ENCODE measurements around the gene CADPS2. TPM values are rescaled to one million over a fixed set of nuclear protein-coding genes. Genes with fewer than 3 reads are reported as not detected.
A peak's percentile ranks its signal among the peaks of the same experiment; 100 is the strongest.

CADPS2 gene
- total RNA-seq, 1 experiment from 2014 or later: 12.2 TPM

DNA sequence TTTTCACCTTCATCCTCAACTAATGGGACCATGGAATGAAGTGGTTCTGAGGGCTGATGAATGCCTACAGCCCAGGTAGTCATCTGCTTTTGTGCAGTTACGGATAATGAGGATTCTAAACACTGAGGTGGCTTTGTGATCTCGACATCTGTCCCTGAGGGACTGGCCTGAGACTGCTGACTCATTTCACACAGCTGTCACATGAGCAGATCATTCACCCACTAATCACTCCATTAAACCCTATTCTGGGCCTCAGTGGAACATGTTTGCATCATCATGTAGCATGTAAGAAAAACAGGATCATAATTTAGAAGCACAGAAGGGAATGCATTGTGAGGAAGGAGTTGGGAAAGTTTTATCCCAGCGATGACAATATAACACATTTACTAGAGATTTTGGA is 502.3 kb downstream of the CADPS2 start:
- POLR2A ChIA-PET: no interaction called here
- Mint-ChIP-seq H3K27me3 (ENCODE audit: low read depth) (no peaks in the 10 kb centered on the region), H3K4me1 (peaks cover 39% of the 10 kb centered on the region), H3K36me3 (no peaks in the 10 kb centered on the region), H3K27ac (peak overlapping the region; percentile 58), H3K9me3 (peaks cover 6% of the 10 kb centered on the region), H3K4me3 (no peak overlapping the region)
- ATAC-seq: no peak
- TF ChIP-seq ZNF396 (CRISPR knock-in tag; IDR thresholded peaks at IDR 0.05; ENCODE audit: borderline replicate concordance) (no peak), ZNF138 (CRISPR knock-in tag; conservative IDR thresholded peaks at IDR 0.05) (no peak), ETV6 (CRISPR knock-in tag; IDR thresholded peaks at IDR 0.05) (no peak), NR3C1 (CRISPR knock-in tag; conservative IDR thresholded peaks at IDR 0.05; ENCODE audit: low read depth) (no peak), KAT7 (CRISPR knock-in tag; IDR thresholded peaks at IDR 0.05; ENCODE audit: borderline replicate concordance) (no peak)
- TF ChIP-seq, protein P1, sequence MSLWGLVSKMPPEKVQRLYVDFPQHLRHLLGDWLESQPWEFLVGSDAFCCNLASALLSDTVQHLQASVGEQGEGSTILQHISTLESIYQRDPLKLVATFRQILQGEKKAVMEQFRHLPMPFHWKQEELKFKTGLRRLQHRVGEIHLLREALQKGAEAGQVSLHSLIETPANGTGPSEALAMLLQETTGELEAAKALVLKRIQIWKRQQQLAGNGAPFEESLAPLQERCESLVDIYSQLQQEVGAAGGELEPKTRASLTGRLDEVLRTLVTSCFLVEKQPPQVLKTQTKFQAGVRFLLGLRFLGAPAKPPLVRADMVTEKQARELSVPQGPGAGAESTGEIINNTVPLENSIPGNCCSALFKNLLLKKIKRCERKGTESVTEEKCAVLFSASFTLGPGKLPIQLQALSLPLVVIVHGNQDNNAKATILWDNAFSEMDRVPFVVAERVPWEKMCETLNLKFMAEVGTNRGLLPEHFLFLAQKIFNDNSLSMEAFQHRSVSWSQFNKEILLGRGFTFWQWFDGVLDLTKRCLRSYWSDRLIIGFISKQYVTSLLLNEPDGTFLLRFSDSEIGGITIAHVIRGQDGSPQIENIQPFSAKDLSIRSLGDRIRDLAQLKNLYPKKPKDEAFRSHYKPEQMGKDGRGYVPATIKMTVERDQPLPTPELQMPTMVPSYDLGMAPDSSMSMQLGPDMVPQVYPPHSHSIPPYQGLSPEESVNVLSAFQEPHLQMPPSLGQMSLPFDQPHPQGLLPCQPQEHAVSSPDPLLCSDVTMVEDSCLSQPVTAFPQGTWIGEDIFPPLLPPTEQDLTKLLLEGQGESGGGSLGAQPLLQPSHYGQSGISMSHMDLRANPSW (CRISPR knock-in tag; conservative IDR thresholded peaks at IDR 0.05; ENCODE audit: low read depth): no peak
- CTCF ChIA-PET: no interaction called here
- no peak for DNase-seq (ENCODE audit: low spot score)

GRCh38 chr7:122380992-122381391 is 505.3 kb downstream of the CADPS2 start:
- CTCF ChIA-PET: no interaction called here
- DNase-seq (ENCODE audit: low spot score): no peak
- Mint-ChIP-seq H3K27me3 (ENCODE audit: low read depth) (no peaks in the 10 kb centered on the region), H3K4me1 (peaks cover 42% of the 10 kb centered on the region), H3K9me3 (peaks cover 6% of the 10 kb centered on the region), H3K27ac (no peak overlapping the region), H3K4me3 (no peak overlapping the region), H3K36me3 (no peaks in the 10 kb centered on the region)
- TF ChIP-seq ZNF121 (CRISPR knock-in tag; IDR thresholded peaks at IDR 0.05) (no peak), SMAD4 (CRISPR knock-in tag; IDR thresholded peaks at IDR 0.05) (no peak), FOXK1 (CRISPR knock-in tag; IDR thresholded peaks at IDR 0.05) (no peak), NR3C1 (CRISPR knock-in tag; conservative IDR thresholded peaks at IDR 0.05; ENCODE audit: low read depth) (no peak)
- TF ChIP-seq, protein P2, sequence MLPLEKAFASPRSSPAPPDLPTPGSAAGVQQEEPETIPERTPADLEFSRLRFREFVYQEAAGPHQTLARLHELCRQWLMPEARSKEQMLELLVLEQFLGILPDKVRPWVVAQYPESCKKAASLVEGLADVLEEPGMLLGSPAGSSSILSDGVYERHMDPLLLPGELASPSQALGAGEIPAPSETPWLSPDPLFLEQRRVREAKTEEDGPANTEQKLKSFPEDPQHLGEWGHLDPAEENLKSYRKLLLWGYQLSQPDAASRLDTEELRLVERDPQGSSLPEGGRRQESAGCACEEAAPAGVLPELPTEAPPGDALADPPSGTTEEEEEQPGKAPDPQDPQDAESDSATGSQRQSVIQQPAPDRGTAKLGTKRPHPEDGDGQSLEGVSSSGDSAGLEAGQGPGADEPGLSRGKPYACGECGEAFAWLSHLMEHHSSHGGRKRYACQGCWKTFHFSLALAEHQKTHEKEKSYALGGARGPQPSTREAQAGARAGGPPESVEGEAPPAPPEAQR (CRISPR knock-in tag; IDR thresholded peaks at IDR 0.05): no peak
- TF ChIP-seq, protein P1 (CRISPR knock-in tag; conservative IDR thresholded peaks at IDR 0.05; ENCODE audit: low read depth): no peak
- TF ChIP-seq, protein P3, sequence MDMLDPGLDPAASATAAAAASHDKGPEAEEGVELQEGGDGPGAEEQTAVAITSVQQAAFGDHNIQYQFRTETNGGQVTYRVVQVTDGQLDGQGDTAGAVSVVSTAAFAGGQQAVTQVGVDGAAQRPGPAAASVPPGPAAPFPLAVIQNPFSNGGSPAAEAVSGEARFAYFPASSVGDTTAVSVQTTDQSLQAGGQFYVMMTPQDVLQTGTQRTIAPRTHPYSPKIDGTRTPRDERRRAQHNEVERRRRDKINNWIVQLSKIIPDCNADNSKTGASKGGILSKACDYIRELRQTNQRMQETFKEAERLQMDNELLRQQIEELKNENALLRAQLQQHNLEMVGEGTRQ (CRISPR knock-in tag; IDR thresholded peaks at IDR 0.05): 0 out of 2 replicates have a peak, but pooled peaks have one; percentile 10
- TF ChIP-seq, protein P4, sequence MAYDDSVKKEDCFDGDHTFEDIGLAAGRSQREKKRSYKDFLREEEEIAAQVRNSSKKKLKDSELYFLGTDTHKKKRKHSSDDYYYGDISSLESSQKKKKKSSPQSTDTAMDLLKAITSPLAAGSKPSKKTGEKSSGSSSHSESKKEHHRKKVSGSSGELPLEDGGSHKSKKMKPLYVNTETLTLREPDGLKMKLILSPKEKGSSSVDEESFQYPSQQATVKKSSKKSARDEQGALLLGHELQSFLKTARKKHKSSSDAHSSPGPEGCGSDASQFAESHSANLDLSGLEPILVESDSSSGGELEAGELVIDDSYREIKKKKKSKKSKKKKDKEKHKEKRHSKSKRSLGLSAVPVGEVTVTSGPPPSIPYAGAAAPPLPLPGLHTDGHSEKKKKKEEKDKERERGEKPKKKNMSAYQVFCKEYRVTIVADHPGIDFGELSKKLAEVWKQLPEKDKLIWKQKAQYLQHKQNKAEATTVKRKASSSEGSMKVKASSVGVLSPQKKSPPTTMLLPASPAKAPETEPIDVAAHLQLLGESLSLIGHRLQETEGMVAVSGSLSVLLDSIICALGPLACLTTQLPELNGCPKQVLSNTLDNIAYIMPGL (CRISPR knock-in tag; IDR thresholded peaks at IDR 0.05): no peak
- POLR2A ChIA-PET: interaction anchor here (0.9 kb wide), 1 partner anchor 123 kb away, joined by 3 read pairs; no protein-coding TSS in a partner anchor
- peak; percentile 56 for ATAC-seq

- no peaks in the 10 kb centered on the region for H3K36me3 Mint-ChIP-seq
- no peak overlapping the region for H3K27ac Mint-ChIP-seq
- ATAC-seq (no peak), DNase-seq (ENCODE audit: low spot score) (no peak)
- no peaks in the 10 kb centered on the region for H3K27me3 Mint-ChIP-seq (ENCODE audit: low read depth)
- ChIA-PET POLR2A (no interaction called here), CTCF (interaction anchor here (0.9 kb wide), 1 partner anchor 69 kb away, joined by 3 read pairs; no protein-coding TSS in a partner anchor)
- peaks cover 42% of the 10 kb centered on the region for H3K4me1 Mint-ChIP-seq
- no peak overlapping the region for H3K4me3 Mint-ChIP-seq
- TF ChIP-seq E2F1 (CRISPR knock-in tag; IDR thresholded peaks at IDR 0.05) (no peak), TEAD1 (CRISPR knock-in tag; IDR thresholded peaks at IDR 0.05) (no peak), FOXP1 (CRISPR knock-in tag; IDR thresholded peaks at IDR 0.05; ENCODE audit: borderline replicate concordance) (no peak), PRRX2 (CRISPR knock-in tag; IDR thresholded peaks at IDR 0.05) (no peak), OVOL2 (CRISPR knock-in tag; IDR thresholded peaks at IDR 0.05; ENCODE audit: borderline replicate concordance) (no peak)
- TF ChIP-seq, protein P5, sequence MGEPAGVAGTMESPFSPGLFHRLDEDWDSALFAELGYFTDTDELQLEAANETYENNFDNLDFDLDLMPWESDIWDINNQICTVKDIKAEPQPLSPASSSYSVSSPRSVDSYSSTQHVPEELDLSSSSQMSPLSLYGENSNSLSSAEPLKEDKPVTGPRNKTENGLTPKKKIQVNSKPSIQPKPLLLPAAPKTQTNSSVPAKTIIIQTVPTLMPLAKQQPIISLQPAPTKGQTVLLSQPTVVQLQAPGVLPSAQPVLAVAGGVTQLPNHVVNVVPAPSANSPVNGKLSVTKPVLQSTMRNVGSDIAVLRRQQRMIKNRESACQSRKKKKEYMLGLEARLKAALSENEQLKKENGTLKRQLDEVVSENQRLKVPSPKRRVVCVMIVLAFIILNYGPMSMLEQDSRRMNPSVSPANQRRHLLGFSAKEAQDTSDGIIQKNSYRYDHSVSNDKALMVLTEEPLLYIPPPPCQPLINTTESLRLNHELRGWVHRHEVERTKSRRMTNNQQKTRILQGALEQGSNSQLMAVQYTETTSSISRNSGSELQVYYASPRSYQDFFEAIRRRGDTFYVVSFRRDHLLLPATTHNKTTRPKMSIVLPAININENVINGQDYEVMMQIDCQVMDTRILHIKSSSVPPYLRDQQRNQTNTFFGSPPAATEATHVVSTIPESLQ (CRISPR knock-in tag; IDR thresholded peaks at IDR 0.05): no peak
- H3K9me3 Mint-ChIP-seq: peaks cover 6% of the 10 kb centered on the region
Observed at GRCh38 chr7:122379491-122379890, 506.8 kb downstream of the CADPS2 start.

Measured in WTC11 (cell line).